ENCODE results near the gene SLC25A42. TPM values are rescaled to one million over a fixed set of nuclear protein-coding genes. Genes with fewer than 3 reads are reported as not detected.

SLC25A42 gene
- total and polyA plus RNA-seq, 2 of the 13 experiments (the other 11 are each of a cell fraction or from before 2014, with no cell fraction given): 12.8 to 18.3 TPM

- TF ChIP-seq ZNF253 (CRISPR knock-in tag; IDR thresholded peaks at IDR 0.05; ENCODE audit: borderline replicate concordance): peak; percentile 84; the same call in 1 of the 2 replicates
- TF ChIP-seq, protein P1, sequence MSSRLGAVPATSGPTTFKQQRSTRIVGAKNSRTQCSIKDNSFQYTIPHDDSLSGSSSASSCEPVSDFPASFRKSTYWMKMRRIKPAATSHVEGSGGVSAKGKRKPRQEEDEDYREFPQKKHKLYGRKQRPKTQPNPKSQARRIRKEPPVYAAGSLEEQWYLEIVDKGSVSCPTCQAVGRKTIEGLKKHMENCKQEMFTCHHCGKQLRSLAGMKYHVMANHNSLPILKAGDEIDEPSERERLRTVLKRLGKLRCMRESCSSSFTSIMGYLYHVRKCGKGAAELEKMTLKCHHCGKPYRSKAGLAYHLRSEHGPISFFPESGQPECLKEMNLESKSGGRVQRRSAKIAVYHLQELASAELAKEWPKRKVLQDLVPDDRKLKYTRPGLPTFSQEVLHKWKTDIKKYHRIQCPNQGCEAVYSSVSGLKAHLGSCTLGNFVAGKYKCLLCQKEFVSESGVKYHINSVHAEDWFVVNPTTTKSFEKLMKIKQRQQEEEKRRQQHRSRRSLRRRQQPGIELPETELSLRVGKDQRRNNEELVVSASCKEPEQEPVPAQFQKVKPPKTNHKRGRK (CRISPR knock-in tag; IDR thresholded peaks at IDR 0.05): no peak
- peak; percentile 94; the same call in 1 of the 2 replicates for TF ChIP-seq HOXA9 (CRISPR knock-in tag; IDR thresholded peaks at IDR 0.05; ENCODE audit: borderline replicate concordance)
- no peak for TF ChIP-seq NFIB (CRISPR knock-in tag; IDR thresholded peaks at IDR 0.05; ENCODE audit: borderline replicate concordance)
- TF ChIP-seq ZBTB38 (CRISPR knock-in tag; IDR thresholded peaks at IDR 0.05): peak; percentile 79; the same call in 1 of the 2 replicates
- TF ChIP-seq SOX5 (CRISPR knock-in tag; IDR thresholded peaks at IDR 0.05; ENCODE audit: borderline replicate concordance): peak; percentile 35
- TF ChIP-seq BATF2 (CRISPR knock-in tag; IDR thresholded peaks at IDR 0.05): peak; percentile 96
- no peak for TF ChIP-seq ZBTB39 (CRISPR knock-in tag; IDR thresholded peaks at IDR 0.05)
- peak; percentile 38; the same call in 1 of the 2 replicates for TF ChIP-seq RARA (CRISPR knock-in tag; IDR thresholded peaks at IDR 0.05)
- TF ChIP-seq HBP1 (CRISPR knock-in tag; IDR thresholded peaks at IDR 0.05; ENCODE audit: low read depth): peak; percentile 95
- TF ChIP-seq, protein P2, sequence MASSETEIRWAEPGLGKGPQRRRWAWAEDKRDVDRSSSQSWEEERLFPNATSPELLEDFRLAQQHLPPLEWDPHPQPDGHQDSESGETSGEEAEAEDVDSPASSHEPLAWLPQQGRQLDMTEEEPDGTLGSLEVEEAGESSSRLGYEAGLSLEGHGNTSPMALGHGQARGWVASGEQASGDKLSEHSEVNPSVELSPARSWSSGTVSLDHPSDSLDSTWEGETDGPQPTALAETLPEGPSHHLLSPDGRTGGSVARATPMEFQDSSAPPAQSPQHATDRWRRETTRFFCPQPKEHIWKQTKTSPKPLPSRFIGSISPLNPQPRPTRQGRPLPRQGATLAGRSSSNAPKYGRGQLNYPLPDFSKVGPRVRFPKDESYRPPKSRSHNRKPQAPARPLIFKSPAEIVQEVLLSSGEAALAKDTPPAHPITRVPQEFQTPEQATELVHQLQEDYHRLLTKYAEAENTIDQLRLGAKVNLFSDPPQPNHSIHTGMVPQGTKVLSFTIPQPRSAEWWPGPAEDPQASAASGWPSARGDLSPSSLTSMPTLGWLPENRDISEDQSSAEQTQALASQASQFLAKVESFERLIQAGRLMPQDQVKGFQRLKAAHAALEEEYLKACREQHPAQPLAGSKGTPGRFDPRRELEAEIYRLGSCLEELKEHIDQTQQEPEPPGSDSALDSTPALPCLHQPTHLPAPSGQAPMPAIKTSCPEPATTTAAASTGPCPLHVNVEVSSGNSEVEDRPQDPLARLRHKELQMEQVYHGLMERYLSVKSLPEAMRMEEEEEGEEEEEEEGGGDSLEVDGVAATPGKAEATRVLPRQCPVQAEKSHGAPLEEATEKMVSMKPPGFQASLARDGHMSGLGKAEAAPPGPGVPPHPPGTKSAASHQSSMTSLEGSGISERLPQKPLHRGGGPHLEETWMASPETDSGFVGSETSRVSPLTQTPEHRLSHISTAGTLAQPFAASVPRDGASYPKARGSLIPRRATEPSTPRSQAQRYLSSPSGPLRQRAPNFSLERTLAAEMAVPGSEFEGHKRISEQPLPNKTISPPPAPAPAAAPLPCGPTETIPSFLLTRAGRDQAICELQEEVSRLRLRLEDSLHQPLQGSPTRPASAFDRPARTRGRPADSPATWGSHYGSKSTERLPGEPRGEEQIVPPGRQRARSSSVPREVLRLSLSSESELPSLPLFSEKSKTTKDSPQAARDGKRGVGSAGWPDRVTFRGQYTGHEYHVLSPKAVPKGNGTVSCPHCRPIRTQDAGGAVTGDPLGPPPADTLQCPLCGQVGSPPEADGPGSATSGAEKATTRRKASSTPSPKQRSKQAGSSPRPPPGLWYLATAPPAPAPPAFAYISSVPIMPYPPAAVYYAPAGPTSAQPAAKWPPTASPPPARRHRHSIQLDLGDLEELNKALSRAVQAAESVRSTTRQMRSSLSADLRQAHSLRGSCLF (CRISPR knock-in tag; IDR thresholded peaks at IDR 0.05; ENCODE audit: borderline replicate concordance): no peak
- no peak for TF ChIP-seq GATAD2A (CRISPR knock-in tag; IDR thresholded peaks at IDR 0.05)
- TF ChIP-seq CAMTA2 (CRISPR knock-in tag; IDR thresholded peaks at IDR 0.05; ENCODE audit: borderline replicate concordance): no peak
- TF ChIP-seq POLR2AphosphoS2 (IDR thresholded peaks at IDR 0.05; ENCODE audit: low read depth, low read length): no peak
- peak; percentile 57 for TF ChIP-seq BRF2 (CRISPR knock-in tag; IDR thresholded peaks at IDR 0.05)
- TF ChIP-seq MED1 (CRISPR knock-in tag; IDR thresholded peaks at IDR 0.05): peak; percentile 53
These were observed 30.2 kb upstream of the SLC25A42 start, which contains the start of the genes ARMC6 and SUGP2 (continued) for GRCh38 chr19:19033426-19034203.

All from HepG2 (cell line).